ENCODE results near the gene DDX17. TPM values are rescaled to one million over a fixed set of nuclear protein-coding genes. Genes with fewer than 3 reads are reported as not detected.

Gene DDX17
- total and polyA plus RNA-seq, 8 donors: 384 to 895 (median 803) TPM

- no peak for ATAC-seq
- no peak overlapping the region for H3K27ac ChIP-seq
Measured at GRCh38 chr22:38442967-38443627, 63.0 kb downstream of the DDX17 start.

DNA sequence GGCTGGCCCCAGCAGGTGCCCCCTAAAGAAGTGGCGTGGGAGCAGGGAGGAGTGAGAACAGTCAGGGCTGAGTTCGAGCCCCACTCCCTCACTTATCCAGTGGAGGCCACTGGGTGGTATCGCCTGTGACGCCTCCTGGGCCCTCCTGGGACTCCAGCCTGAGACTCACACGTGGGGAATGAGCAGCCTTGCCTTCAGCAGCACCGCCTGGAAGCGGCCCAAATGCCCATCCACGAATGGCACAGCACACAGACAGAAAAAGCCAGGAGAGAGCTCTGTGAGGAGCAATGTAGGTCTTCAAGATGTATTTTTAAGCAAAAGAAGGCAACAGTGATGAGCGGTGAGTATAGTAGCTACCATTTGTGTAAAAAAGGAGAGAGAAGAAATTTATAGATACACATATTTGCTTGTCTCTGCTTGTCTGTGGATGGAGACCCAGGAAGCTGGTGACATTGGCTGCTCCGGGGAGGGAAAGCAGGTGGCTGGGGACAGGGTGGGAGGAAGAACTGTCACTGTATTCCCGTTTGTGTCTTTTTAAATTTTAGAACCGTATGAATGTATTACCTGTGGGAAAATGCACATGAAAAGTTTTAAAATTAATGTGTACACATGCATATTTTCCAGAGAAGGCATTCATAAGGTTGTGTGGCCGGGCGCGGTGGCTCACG, 64.4 kb downstream of the DDX17 start:
- ATAC-seq: no peak
- no peak for DNase-seq
- intact Hi-C loops (cut with DNase I): no loop called here
- Histone ChIP-seq H3K36me3 (no peaks in the 10 kb centered on the region), H3K4me1 (no peaks in the 10 kb centered on the region), H3K9me3 (no peaks in the 10 kb centered on the region), H3K27ac (no peak overlapping the region), H3K4me3 (no peak overlapping the region), H3K27me3 (peaks cover 0 to 63% of the 10 kb centered on the region in 2 donors)
- TF ChIP-seq CTCF (IDR thresholded peaks at IDR 0.05): no peak

More at GRCh38 chr22:38442967-38443627, 63.0 kb downstream of the DDX17 start:
- Histone ChIP-seq H3K9me3 (no peaks in the 10 kb centered on the region), H3K27me3 (peaks cover 0 to 67% of the 10 kb centered on the region in 2 donors), H3K36me3 (no peaks in the 10 kb centered on the region), H3K4me3 (no peak overlapping the region), H3K4me1 (no peaks in the 10 kb centered on the region)
- no peak for TF ChIP-seq CTCF (IDR thresholded peaks at IDR 0.05)
- DNase-seq: no peak
- intact Hi-C loops (cut with DNase I): no loop called here

GRCh38 chr22:38440747-38441350, 65.3 kb downstream of the DDX17 start:
- Histone ChIP-seq H3K4me1 (no peaks in the 10 kb centered on the region), H3K4me3 (no peak overlapping the region), H3K9me3 (no peaks in the 10 kb centered on the region), H3K36me3 (no peaks in the 10 kb centered on the region), H3K27ac (no peak overlapping the region), H3K27me3 (peaks cover 0 to 54% of the 10 kb centered on the region in 2 donors)
- intact Hi-C loops (cut with DNase I): no loop called here
- DNase-seq (no peak), ATAC-seq (peak; percentile 36)
- no peak for TF ChIP-seq CTCF (IDR thresholded peaks at IDR 0.05)

DNA sequence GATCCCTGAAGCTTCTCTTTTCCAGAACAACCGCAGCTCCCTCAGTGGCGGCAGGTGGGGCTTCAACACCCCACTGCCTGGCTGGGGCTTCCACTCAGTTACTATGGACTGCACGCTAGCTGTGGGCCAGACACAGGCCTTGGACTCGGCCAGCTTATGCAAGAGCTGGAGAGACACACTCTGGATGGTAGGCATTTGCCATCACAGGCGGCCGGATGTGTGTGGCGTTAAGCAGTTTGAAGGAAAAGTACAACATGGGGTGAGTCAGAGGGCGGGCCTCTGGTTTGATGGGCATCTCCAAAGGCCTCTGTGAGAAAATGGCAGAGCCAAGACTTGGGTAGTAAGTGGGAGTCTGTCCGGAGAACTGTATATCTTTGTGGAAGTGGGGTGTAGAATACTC, 68.7 kb downstream of the DDX17 start:
- Histone ChIP-seq H3K27me3 (peaks cover 0 to 24% of the 10 kb centered on the region in 2 donors), H3K9me3 (no peaks in the 10 kb centered on the region), H3K4me3 (no peak overlapping the region), H3K27ac (no peak overlapping the region), H3K36me3 (no peaks in the 10 kb centered on the region), H3K4me1 (no peaks in the 10 kb centered on the region)
- intact Hi-C loops (cut with DNase I): no loop called here
- TF ChIP-seq CTCF (IDR thresholded peaks at IDR 0.05): no peak
- no peak for ATAC-seq
- no peak for DNase-seq

Data from left lung (tissue), 10 donors.